NCI-H345 (cell line): ENCODE data around the gene PGLYRP1.

Experiments
- DNase-seq: peaks from one replicate; lab custom pipeline; 2025; lab: John Stamatoyannopoulos, UW

The PGLYRP1 gene

DNA sequence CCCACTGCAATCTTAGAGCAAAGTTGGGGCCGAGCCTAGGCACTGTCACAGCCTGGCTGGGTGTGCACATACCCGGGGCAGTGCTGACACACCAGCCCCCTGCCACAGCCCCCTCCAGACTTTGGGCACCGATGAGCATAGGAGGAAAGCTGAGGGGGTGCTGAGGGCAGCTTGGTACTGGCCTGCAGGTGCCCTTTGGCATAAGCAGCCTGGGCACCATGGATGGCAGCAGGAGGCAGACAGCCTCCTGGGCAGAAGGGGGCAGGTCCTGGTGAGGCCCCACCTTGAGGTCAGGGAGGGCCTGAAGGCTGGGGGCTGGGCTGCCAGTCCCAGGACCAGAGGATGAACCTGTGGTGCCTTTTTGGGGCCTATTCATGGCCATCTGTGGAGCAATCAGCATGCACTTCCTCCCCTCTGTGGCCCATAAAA, 9.8 kb upstream of the PGLYRP1 start:
- DNase-seq: no peak

GRCh38 chr19:46031781-46032596, 9.1 kb upstream of the PGLYRP1 start:
- DNase-seq: no peak

DNA sequence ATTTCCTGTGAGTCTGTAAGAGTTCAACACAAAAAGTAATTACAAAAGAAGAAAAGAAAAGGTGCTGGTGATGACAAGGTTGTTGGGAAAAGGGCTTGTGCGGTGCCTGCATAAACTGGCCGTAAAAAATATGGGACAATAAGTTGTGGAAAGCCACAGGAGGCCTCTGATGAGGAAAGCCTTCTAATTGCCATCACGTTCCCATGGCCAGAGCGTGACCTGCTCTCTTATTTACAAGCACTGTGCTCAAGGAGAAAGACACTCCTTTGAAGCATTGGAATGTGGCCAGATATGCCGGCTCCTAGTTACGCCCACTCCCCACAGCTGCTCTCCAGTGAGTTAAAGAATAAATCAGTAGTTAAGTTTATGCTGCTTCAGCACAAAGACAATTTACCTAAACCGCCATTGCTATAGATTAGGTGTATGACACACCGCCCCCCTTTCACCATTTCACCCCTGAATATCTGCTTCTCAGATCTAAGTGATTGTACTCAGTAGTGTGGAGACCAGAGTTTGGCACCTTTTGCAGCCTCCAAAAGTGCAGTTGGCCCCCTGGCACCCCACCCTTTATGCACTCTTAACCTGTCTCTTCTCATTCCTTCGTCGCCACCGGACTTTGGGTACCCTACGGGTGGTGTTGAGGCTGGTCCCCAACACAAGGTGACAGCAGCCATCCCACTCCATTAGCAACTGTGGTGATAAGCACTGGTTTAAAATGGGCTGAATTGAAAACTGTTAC, 8.1 kb upstream of the PGLYRP1 start:
- no peak for DNase-seq

DNA sequence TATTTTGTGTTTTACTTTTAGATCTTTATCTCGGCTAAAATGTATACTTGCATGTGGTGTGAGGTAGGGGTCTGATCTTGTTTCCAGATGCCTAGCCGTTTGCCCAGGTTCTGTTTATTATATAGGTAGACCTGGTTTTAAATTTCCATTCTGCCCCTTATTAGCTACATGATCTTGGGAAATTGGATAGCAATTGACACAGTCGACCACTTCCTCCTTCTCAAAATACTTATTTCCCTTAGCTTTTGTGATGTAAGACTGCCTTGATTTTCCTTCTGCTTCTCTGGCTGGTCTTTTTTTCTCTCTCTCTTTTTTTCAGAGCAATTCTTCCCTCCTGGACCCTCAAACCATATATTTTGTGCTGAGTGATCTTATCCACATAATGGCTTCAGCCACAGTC, 3.0 kb upstream of the PGLYRP1 start:
- no peak for DNase-seq

- no peak for DNase-seq
Observed at GRCh38 chr19:46023311-46023779, 492 bp upstream of the PGLYRP1 start.

- DNase-seq: no peak
Observed at GRCh38 chr19:46022061-46022430, 807 bp downstream of the PGLYRP1 start.

- no peak for DNase-seq
Observed at GRCh38 chr19:46021531-46022041, 1.3 kb downstream of the PGLYRP1 start.

- no peak for DNase-seq
Observed at GRCh38 chr19:46020819-46021125, 2.1 kb downstream of the PGLYRP1 start.

DNA sequence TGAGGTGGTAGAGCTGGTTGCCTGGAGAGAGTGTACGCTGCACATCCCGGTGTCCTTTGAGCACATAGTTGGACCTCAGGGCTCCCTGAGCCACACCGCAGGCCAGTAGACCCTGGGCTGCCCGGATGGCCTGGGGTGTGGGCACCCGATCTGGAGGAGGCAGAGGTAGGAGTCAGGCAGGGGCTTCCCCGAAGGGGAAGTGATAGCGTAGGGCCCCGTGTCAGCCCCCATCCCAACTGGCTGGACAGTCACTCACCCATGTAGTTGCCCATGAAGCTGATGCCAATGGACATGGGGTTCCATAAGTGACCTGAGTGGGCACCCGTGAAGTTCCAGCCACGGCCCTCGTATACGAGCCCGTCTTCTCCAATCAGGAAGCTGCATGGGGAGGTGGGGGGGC, 3.6 kb downstream of the PGLYRP1 start:
- DNase-seq: no peak

DNA sequence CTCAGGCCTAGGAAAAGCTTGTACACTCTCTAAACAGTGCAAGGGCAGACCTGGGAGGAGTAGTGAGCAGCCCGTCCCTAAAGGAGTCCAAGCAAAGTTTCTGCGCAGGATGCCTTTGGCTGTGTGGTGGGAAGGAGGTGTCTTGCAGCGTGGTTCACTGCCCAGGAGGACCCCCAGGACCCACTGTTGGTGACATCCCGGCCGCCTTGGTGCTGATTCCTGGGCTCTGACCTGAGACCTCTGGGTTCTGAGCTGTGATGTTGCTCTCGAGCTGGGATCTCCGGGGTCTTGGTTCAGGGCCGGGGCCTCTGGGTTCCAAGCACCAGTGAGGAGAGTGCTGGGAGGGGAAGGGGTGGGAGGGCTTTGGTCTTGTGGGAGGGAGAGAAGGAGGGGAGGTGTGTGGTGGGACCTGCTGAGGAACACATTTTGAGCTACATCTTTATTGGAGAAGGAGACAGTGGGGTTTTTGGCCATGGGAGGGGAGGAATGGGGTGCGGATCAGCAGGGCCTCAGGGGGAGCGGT, 4.1 kb downstream of the PGLYRP1 start:
- DNase-seq: no peak

- DNase-seq: no peak
Observed at GRCh38 chr19:46017874-46018675, 4.8 kb downstream of the PGLYRP1 start.

GRCh38 chr19:46017095-46017429, 5.8 kb downstream of the PGLYRP1 start:
- DNase-seq: no peak

- DNase-seq: peak; percentile 69
Observed at GRCh38 chr19:46016426-46017094, 6.3 kb downstream of the PGLYRP1 start.

- DNase-seq: peak; percentile 36
Observed at GRCh38 chr19:46015687-46016425, 7.0 kb downstream of the PGLYRP1 start.

DNA sequence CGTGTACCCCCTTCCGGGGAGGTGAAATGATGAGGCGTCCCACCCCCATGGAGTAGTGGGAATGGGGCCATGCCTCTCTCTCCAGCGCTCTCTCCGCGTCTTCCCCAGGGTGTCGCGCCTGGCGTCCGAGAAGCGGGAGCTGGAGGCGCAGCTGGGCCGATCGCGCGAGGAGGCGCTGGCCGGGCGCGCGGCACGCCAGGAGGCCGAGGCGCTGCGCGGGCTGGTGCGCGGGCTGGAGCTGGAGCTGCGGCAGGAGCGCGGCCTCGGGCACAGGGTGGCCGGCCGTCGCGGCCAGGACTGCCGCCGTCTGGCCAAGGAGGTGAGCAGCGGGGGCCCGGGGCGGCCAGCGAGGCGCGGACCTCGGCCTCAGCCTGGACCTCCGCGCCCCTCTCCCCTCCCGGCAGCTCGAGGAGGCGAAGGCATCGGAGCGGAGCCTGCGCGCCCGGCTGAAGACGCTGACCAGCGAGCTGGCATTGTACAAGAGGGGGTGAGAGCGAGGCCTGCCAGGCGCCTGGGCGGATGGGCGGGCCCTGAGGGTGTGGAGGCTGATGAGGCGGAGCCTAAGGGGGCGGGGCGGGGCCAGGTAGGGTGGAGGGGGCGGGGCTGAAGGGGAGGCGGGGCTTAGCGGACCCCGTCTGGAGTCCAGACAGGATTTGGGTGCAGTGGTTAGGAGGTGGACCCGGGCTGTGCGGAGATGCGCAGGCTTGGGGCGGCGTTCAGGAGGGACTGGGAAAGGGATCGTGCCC, 7.7 kb downstream of the PGLYRP1 start:
- peak; percentile 48 for DNase-seq

DNA sequence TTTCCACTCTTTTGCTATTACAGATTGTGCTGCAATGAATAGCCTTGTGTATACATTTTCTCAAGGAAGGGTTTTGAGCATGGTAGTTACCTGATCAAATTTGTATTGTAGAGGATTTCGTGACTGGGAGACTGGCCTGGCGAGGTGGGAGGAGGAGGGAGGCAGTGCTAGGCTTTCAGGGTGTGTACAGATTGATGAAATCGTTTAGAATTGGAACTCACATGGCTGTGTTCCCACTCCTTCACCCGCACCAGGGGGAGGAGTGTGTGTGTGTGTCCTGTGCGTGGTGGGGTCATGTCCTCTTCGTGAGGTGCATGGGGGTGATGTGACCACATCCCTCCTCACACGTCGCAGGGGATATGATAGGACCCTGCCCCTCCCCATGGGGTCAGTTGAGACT, 8.3 kb downstream of the PGLYRP1 start:
- DNase-seq: no peak

GRCh38 chr19:46009530-46010510, 13.0 kb downstream of the PGLYRP1 start:
- peak; percentile 7 for DNase-seq

DNA sequence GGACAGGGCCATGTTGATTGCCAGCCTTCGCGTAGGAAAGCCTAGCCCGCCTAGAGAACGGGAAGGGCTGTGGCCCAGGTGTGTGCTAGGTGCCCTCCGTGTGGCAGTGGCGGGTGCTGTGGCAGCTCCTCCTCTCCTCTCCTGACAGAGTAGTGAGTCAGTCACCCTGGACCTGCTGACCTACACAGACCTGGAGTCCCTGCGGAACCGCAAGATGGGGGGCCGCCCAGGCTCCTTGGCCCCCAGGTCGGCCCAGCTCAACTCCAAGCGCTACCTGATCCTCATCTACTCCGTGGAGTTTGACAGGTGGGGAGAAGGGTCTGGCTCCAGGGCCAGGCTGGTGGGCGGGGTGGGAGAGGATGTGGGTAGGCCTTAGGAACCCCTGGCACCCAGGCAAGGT, 16.4 kb downstream of the PGLYRP1 start:
- DNase-seq: no peak

DNA sequence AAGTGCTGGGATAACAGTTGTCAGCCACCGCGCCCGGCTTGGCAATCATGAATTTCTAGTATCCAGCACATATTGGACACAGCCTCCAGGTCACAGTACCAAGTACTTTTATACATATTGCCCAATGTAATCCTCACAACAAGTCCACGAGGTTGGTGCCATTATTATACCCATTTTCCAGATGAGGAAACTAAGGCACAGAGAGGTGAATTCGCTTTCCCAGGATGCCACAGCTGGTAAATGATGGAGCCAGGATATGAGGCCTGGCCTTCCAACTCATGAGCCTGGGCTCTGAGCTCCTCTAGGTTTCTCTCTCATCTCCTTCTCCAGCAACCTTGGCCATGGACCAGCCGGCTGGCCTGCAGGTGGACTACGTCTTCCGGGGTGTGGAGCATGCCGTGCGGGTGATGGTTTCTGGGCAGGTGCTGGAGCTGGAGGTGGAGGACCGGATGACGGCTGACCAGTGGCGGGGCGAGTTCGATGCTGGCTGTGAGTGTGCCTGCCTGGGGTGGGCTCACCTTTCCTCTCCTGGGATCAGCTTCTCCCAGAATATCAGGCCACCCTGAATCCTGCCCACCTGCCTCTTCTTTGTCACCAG, 20.1 kb downstream of the PGLYRP1 start:
- no peak for DNase-seq
